NB4 (cell line): ENCODE data around the gene NME4.
"Not testable (repeated sequence)": the region's sequence is repeated elsewhere in the genome, so short reads cannot be mapped to it uniquely, and the experiment has no call there.

Source experiments
- CTCF ChIP-seq: IDR thresholded peaks from one replicate; pipeline ENCODE4 v1.5.1; 2012; ENCODE audit warnings: low read depth, low read length
- MYC ChIP-seq: IDR thresholded peaks from 2 replicates; pipeline ENCODE4 v1.6.1; 2011; ENCODE audit warnings: low read depth, low read length
- POLR2A ChIP-seq: IDR thresholded peaks from 2 replicates; pipeline ENCODE4 v1.6.1; 2011; ENCODE audit warnings: mild to moderate bottlenecking; ENCODE audit not compliant: insufficient read length; ENCODE audit errors: extremely low read depth

- TF ChIP-seq CTCF, POLR2A, MYC: not testable (repeated sequence)
Measured at GRCh38 chr16:387761-388666, 9.0 kb upstream of the NME4 start.
